ENCODE results near the gene FSCN2. TPM values are rescaled to one million over a fixed set of nuclear protein-coding genes. Genes with fewer than 3 reads are reported as not detected.
A peak's percentile ranks its signal among the peaks of the same experiment; 100 is the strongest.

FSCN2 gene
- total RNA-seq, 1 donor from 2014 or later, result 5.6 TPM

DNA sequence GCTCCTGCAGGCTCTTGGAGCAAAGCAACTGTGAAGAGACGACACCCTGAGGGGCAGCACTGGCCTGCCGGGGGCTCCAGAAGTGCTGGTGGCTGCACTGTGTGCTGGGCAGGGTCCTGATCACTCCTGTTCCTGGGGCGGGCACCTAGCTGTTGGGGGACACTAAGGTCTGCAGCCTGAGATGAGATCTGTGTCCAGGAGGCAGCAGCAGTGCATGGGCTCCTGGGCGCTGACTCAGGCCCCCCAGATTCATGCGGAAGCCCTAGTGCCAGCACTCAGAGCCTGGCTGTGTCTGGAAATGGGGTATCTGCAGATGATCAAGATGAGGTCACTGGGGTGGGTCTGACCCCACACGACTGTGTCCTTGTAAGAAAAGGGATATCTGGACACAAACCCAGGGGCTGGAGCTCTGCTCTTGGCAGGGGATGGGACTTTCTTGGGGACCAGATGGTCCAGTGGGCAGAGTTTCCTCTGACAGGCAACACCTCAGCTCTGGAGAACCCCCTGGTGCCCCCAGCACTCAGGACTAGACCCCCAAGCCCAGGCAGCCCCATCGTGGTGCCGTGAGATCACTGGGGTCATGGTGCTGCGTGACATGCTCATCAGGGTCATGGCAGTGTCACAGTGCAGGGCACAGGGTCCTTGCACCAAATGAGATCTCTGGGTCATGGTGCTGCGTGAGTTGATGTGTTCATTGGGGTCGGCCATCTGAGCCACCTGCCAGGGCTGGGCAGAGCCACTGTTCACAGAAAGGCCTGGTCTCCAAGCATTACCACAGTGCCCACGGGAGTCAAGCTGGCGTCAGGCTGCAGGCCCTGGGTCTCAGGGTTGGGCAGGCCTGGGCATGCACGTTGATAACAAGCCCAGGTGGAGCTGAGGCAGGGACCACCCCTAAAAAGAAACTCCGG lies 14.5 kb downstream of the FSCN2 start:
- H3K27me3 Mint-ChIP-seq (ENCODE audit: low read depth, unreplicated experiment), result no peaks in the 10 kb centered on the region

DNA sequence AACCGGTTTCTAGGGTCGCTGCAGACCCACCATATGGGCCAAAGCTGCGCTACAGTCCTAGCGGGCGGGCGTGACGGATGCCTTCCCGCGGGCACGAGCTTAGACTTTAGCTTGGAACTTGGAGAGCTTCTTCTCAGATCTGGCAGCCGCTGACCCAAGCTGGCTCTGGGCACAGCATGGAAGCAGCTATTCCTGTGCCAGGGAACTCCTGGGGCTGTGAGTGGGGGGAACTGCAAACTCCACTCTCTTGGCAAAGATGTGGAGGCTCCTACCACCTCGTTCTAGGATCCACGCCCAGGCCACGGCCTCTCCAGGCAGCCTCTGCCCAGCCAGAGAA lies 15.1 kb downstream of the FSCN2 start:
- no peak overlapping the region for H3K4me2 ChIP-seq (ENCODE audit: low read length)
- H3K27ac Mint-ChIP-seq (ENCODE audit: unreplicated experiment), result no peak overlapping the region
- no peaks in the 10 kb centered on the region for H3K4me1 ChIP-seq (ENCODE audit: insufficient read depth, low read length)
- H3K4me3 Mint-ChIP-seq (ENCODE audit: unreplicated experiment), result no peak overlapping the region
- TF ChIP-seq EZH2 (IDR thresholded peaks at IDR 0.05; ENCODE audit: insufficient read depth, low read length), result no peak
- TF ChIP-seq, protein P1, sequence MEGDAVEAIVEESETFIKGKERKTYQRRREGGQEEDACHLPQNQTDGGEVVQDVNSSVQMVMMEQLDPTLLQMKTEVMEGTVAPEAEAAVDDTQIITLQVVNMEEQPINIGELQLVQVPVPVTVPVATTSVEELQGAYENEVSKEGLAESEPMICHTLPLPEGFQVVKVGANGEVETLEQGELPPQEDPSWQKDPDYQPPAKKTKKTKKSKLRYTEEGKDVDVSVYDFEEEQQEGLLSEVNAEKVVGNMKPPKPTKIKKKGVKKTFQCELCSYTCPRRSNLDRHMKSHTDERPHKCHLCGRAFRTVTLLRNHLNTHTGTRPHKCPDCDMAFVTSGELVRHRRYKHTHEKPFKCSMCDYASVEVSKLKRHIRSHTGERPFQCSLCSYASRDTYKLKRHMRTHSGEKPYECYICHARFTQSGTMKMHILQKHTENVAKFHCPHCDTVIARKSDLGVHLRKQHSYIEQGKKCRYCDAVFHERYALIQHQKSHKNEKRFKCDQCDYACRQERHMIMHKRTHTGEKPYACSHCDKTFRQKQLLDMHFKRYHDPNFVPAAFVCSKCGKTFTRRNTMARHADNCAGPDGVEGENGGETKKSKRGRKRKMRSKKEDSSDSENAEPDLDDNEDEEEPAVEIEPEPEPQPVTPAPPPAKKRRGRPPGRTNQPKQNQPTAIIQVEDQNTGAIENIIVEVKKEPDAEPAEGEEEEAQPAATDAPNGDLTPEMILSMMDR (IDR thresholded peaks at IDR 0.05; ENCODE audit: insufficient read depth, low read depth, low read length), result no peak
- H3K27me3 Mint-ChIP-seq (ENCODE audit: low read depth, unreplicated experiment), result no peaks in the 10 kb centered on the region
- no peak for FAIRE-seq
- no peaks in the 10 kb centered on the region for H3K27me3 ChIP-seq (ENCODE audit: insufficient read depth, low read length)
- peaks cover 16% of the 10 kb centered on the region for H3K79me2 ChIP-seq (ENCODE audit: insufficient read depth, low read length)
- H2AFZ ChIP-seq (ENCODE audit: low read depth, low read length), result no peak overlapping the region
- no peak overlapping the region for H3K27ac ChIP-seq (ENCODE audit: low read depth, low read length)
- H3K36me3 ChIP-seq (ENCODE audit: insufficient read depth, low read length), result peaks cover 6% of the 10 kb centered on the region
- H3K4me3 ChIP-seq (ENCODE audit: insufficient read depth, low read depth, low read length), result no peak overlapping the region
- no peak overlapping the region for H3K9ac ChIP-seq (ENCODE audit: low read length)
- peaks cover 44% of the 10 kb centered on the region for H4K20me1 ChIP-seq (ENCODE audit: insufficient read depth, low read length)
- H3K9me3 Mint-ChIP-seq (ENCODE audit: unreplicated experiment), result no peaks in the 10 kb centered on the region
- peaks cover 2% of the 10 kb centered on the region for H3K36me3 Mint-ChIP-seq (ENCODE audit: low read depth, unreplicated experiment)
- H3K4me1 Mint-ChIP-seq (ENCODE audit: low read depth, unreplicated experiment), result no peaks in the 10 kb centered on the region
- DNase-seq (ENCODE audit: low read depth), result no peak
- H3K9me3 ChIP-seq (ENCODE audit: insufficient read depth, low read depth, low read length), result no peaks in the 10 kb centered on the region

More for the DNA sequence above, 14.5 kb downstream of the FSCN2 start:
- Histone ChIP-seq H3K9me3 (ENCODE audit: insufficient read depth, low read depth, low read length) (no peaks in the 10 kb centered on the region), H4K20me1 (ENCODE audit: insufficient read depth, low read length) (peaks cover 40% of the 10 kb centered on the region), H3K27ac (ENCODE audit: low read depth, low read length) (no peak overlapping the region), H3K4me3 (ENCODE audit: insufficient read depth, low read depth, low read length) (no peak overlapping the region), H3K27me3 (ENCODE audit: insufficient read depth, low read length) (no peaks in the 10 kb centered on the region), H2AFZ (ENCODE audit: low read depth, low read length) (no peak overlapping the region), H3K79me2 (ENCODE audit: insufficient read depth, low read length) (peaks cover 9% of the 10 kb centered on the region), H3K36me3 (ENCODE audit: insufficient read depth, low read length) (peaks cover 6% of the 10 kb centered on the region), H3K4me2 (ENCODE audit: low read length) (no peak overlapping the region), H3K9ac (ENCODE audit: low read length) (no peak overlapping the region), H3K4me1 (ENCODE audit: insufficient read depth, low read length) (no peaks in the 10 kb centered on the region)
- Mint-ChIP-seq H3K4me1 (ENCODE audit: low read depth, unreplicated experiment) (no peaks in the 10 kb centered on the region), H3K9me3 (ENCODE audit: unreplicated experiment) (no peaks in the 10 kb centered on the region), H3K36me3 (ENCODE audit: low read depth, unreplicated experiment) (peaks cover 2% of the 10 kb centered on the region), H3K27ac (ENCODE audit: unreplicated experiment) (peak overlapping the region; percentile 62), H3K4me3 (ENCODE audit: unreplicated experiment) (no peak overlapping the region)
- DNase-seq (ENCODE audit: low read depth), result no peak
- no peak for FAIRE-seq
- TF ChIP-seq EZH2 (IDR thresholded peaks at IDR 0.05; ENCODE audit: insufficient read depth, low read length), result no peak
- TF ChIP-seq, protein P1 (IDR thresholded peaks at IDR 0.05; ENCODE audit: insufficient read depth, low read depth, low read length), result no peak

GRCh38 chr17:81543756-81544155 lies 15.6 kb downstream of the FSCN2 start:
- Histone ChIP-seq H3K4me1 (ENCODE audit: insufficient read depth, low read length) (no peaks in the 10 kb centered on the region), H3K9me3 (ENCODE audit: insufficient read depth, low read depth, low read length) (no peaks in the 10 kb centered on the region), H4K20me1 (ENCODE audit: insufficient read depth, low read length) (peaks cover 42% of the 10 kb centered on the region), H3K9ac (ENCODE audit: low read length) (no peak overlapping the region), H3K36me3 (ENCODE audit: insufficient read depth, low read length) (peaks cover 6% of the 10 kb centered on the region), H3K27me3 (ENCODE audit: insufficient read depth, low read length) (no peaks in the 10 kb centered on the region), H3K27ac (ENCODE audit: low read depth, low read length) (no peak overlapping the region), H3K4me2 (ENCODE audit: low read length) (no peak overlapping the region), H2AFZ (ENCODE audit: low read depth, low read length) (no peak overlapping the region), H3K79me2 (ENCODE audit: insufficient read depth, low read length) (peaks cover 19% of the 10 kb centered on the region), H3K4me3 (ENCODE audit: insufficient read depth, low read depth, low read length) (no peak overlapping the region)
- TF ChIP-seq EZH2 (IDR thresholded peaks at IDR 0.05; ENCODE audit: insufficient read depth, low read length), result no peak
- TF ChIP-seq, protein P1 (IDR thresholded peaks at IDR 0.05; ENCODE audit: insufficient read depth, low read depth, low read length), result no peak
- no peak overlapping the region for H3K27ac Mint-ChIP-seq (ENCODE audit: unreplicated experiment)
- no peak overlapping the region for H3K4me3 Mint-ChIP-seq (ENCODE audit: unreplicated experiment)
- no peaks in the 10 kb centered on the region for H3K27me3 Mint-ChIP-seq (ENCODE audit: low read depth, unreplicated experiment)
- FAIRE-seq (no peak), DNase-seq (ENCODE audit: low read depth) (no peak)
- H3K36me3 Mint-ChIP-seq (ENCODE audit: low read depth, unreplicated experiment), result peaks cover 2% of the 10 kb centered on the region
- H3K4me1 Mint-ChIP-seq (ENCODE audit: low read depth, unreplicated experiment), result no peaks in the 10 kb centered on the region
- H3K9me3 Mint-ChIP-seq (ENCODE audit: unreplicated experiment), result no peaks in the 10 kb centered on the region

All from astrocyte (in vitro differentiated cells and primary cell).